Thyroid gland (tissue), 4 donors: ENCODE data around the gene SPTBN1.

Source experiments
- POLR2A ChIP-seq, 2 donors: fragments of 450-650 bp; IDR thresholded peaks; one replicate each; pipeline ENCODE4 v1.6.1; 2017; ENCODE audit warnings: antibody characterized with exemption in 2 of 2, mild to moderate bottlenecking in 2 of 2, moderate library complexity in 1 of 2
- TF ChIP-seq, protein P1 (sequence below), 6 experiments: fragments of 200-600 bp in 3 of 6; fragments of 450-650 bp in 3 of 6; sonication (generic) in 3 of 6; IDR thresholded peaks; one replicate each; pipeline ENCODE4 v1.5.1; 2016 to 2019; ENCODE audit warnings: antibody characterized with exemption in 6 of 6, mild to moderate bottlenecking in 2 of 6, inconsistent platforms in 1 of 6, moderate library complexity in 1 of 6

DNA sequence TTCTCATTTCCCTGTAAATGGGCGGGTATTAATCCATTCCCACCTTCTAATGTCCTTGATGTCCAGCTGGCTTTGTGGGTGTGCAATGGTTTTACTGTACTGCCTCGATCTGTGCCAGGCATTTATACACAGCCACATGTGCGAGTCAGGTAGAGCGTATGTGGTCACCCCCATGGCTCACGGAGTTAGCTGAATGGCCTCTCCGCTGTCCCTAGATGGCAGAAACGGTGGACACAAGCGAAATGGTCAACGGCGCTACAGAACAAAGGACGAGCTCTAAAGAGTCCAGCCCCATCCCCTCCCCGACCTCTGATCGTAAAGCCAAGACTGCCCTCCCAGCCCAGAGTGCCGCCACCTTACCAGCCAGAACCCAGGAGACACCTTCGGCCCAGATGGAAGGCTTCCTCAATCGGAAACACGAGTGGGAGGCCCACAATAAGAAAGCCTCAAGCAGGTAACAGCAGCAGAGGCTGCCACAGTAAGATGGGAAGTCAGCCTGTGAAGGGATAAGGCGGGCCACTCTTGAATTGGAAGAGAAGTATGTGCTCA lies 208.2 kb downstream of the SPTBN1 start:
- TF ChIP-seq POLR2A (IDR thresholded peaks at IDR 0.05): no peak
- TF ChIP-seq, protein P1, sequence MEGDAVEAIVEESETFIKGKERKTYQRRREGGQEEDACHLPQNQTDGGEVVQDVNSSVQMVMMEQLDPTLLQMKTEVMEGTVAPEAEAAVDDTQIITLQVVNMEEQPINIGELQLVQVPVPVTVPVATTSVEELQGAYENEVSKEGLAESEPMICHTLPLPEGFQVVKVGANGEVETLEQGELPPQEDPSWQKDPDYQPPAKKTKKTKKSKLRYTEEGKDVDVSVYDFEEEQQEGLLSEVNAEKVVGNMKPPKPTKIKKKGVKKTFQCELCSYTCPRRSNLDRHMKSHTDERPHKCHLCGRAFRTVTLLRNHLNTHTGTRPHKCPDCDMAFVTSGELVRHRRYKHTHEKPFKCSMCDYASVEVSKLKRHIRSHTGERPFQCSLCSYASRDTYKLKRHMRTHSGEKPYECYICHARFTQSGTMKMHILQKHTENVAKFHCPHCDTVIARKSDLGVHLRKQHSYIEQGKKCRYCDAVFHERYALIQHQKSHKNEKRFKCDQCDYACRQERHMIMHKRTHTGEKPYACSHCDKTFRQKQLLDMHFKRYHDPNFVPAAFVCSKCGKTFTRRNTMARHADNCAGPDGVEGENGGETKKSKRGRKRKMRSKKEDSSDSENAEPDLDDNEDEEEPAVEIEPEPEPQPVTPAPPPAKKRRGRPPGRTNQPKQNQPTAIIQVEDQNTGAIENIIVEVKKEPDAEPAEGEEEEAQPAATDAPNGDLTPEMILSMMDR (IDR thresholded peaks at IDR 0.05): no peak
